Stimulated activated CD4-positive, alpha-beta T cell treated with anti-CD3 and anti-CD28 coated beads, TNF-alpha, amount 100 ng/mL, for 48 hours (primary cell): Measurements from ENCODE around the gene POLR2M.

Experiments used
- DNase-seq, 3 donors: peaks; one replicate each; pipeline ENCODE4 v3.0.0-alpha.2; 2020; ENCODE audit warnings: low read depth in 3 of 3

POLR2M gene

GRCh38 chr15:57740048-57740447 is 33.5 kb downstream of the POLR2M start:
- DNase-seq: no peak

- no peak for DNase-seq
Observed at GRCh38 chr15:57741089-57741488, 34.6 kb downstream of the POLR2M start.

- no peak for DNase-seq
Observed at GRCh38 chr15:57743424-57743823, 36.9 kb downstream of the POLR2M start.

- DNase-seq: no peak
Observed at GRCh38 chr15:57746786-57747185, 40.3 kb downstream of the POLR2M start.

GRCh38 chr15:57747206-57747896 is 40.8 kb downstream of the POLR2M start:
- DNase-seq: no peak

- no peak for DNase-seq
Observed at GRCh38 chr15:57751177-57751800, 44.8 kb downstream of the POLR2M start.

GRCh38 chr15:57752436-57752835 is 45.9 kb downstream of the POLR2M start:
- no peak for DNase-seq

- no peak for DNase-seq
Observed at GRCh38 chr15:57752840-57753239, 46.3 kb downstream of the POLR2M start.

GRCh38 chr15:57756466-57756865 is 50.0 kb downstream of the POLR2M start:
- DNase-seq: no peak

GRCh38 chr15:57758560-57758959 is 52.0 kb downstream of the POLR2M start:
- DNase-seq: no peak

- no peak for DNase-seq
Observed at GRCh38 chr15:57761562-57761961, 55.0 kb downstream of the POLR2M start.

GRCh38 chr15:57762302-57762701 is 55.8 kb downstream of the POLR2M start:
- no peak for DNase-seq

GRCh38 chr15:57763176-57763964 is 56.9 kb downstream of the POLR2M start:
- DNase-seq: no peak
